KMS-11 (cell line): ENCODE results near the gene SPG11.
"Not testable (repeated sequence)": the region's sequence is repeated elsewhere in the genome, so short reads cannot be mapped to it uniquely, and the experiment has no call there.

Experiments
- H2AFZ ChIP-seq: fragments of 200-600 bp; sonication (generic); 2 replicates; pipeline ENCODE4 v1.6.1; 2016; ENCODE audit warnings: antibody characterized with exemption, mixed run types, low read depth
- H3K27ac ChIP-seq: fragments of 200-600 bp; sonication (generic); 2 replicates; pipeline ENCODE4 v1.6.1; 2016; ENCODE audit warnings: mild to moderate bottlenecking, mixed run types
- H3K27me3 ChIP-seq: fragments of 200-600 bp; sonication (generic); 2 replicates; pipeline ENCODE4 v1.6.1; 2017; ENCODE audit warnings: mild to moderate bottlenecking, low read depth, mixed run types, moderate library complexity; ENCODE audit not compliant: insufficient read depth
- H3K36me3 ChIP-seq: fragments of 200-600 bp; sonication (generic); 2 replicates; pipeline ENCODE4 v1.6.1; 2017; ENCODE audit warnings: mild to moderate bottlenecking, mixed run types; ENCODE audit not compliant: insufficient read depth
- H3K4me1 ChIP-seq: fragments of 200-600 bp; sonication (generic); 2 replicates; pipeline ENCODE4 v1.6.1; 2016; ENCODE audit warnings: mild to moderate bottlenecking, low read depth, mixed run types; ENCODE audit not compliant: poor library complexity, severe bottlenecking
- H3K4me2 ChIP-seq: fragments of 200-600 bp; sonication (generic); 2 replicates; pipeline ENCODE4 v1.7.0; 2016; ENCODE audit warnings: mild to moderate bottlenecking, mixed run types
- H3K4me3 ChIP-seq: fragments of 200-600 bp; sonication (generic); IDR thresholded peaks from 2 replicates; pipeline ENCODE4 v1.6.1; 2017; ENCODE audit warnings: low read depth, low read length, mixed read lengths; ENCODE audit not compliant: insufficient read depth
- H3K79me2 ChIP-seq: fragments of 200-600 bp; sonication (generic); 2 replicates; pipeline ENCODE4 v1.6.1; 2016; ENCODE audit warnings: low read depth, mixed run types; ENCODE audit not compliant: insufficient read depth
- H3K9ac ChIP-seq: fragments of 200-600 bp; sonication (generic); 2 replicates; pipeline ENCODE4 v1.6.1; 2016; ENCODE audit warnings: mild to moderate bottlenecking, mixed run types
- H4K20me1 ChIP-seq: fragments of 200-600 bp; sonication (generic); 2 replicates; pipeline ENCODE4 v1.6.1; 2016; ENCODE audit warnings: mild to moderate bottlenecking, mixed run types; ENCODE audit not compliant: insufficient read depth
- TF ChIP-seq, protein P1 (sequence below): fragments of 200-600 bp; sonication (generic); conservative IDR thresholded peaks from 2 replicates; pipeline ENCODE4 v1.6.1; 2017; ENCODE audit warnings: low read depth, mild to moderate bottlenecking, antibody characterized with exemption, low read length, moderate library complexity, mixed read lengths

SPG11 gene

DNA sequence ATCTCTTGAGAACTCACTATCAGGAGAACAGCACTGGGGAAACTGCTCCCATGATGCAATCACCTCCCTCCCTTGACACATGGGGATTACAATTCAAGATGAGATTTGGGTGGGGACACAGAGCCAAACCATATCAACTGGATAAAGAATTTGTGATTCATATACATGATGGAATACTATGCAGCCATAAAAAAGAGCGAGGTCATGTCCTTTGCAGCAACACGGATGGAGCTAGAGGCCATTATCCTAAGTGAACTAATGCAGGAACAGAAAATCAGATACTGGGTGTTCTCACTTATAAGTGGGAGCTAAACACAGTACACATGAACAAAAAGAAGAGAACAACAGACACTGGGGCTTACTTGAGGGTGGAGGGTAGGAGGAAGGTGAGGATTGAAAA, 17.0 kb downstream of the SPG11 start:
- no peaks in the 10 kb centered on the region for H3K36me3 ChIP-seq
- no peak overlapping the region for H3K27ac ChIP-seq
- no peaks in the 10 kb centered on the region for H3K79me2 ChIP-seq
- H3K9ac ChIP-seq = no peak overlapping the region
- no peaks in the 10 kb centered on the region for H3K4me1 ChIP-seq
- no peaks in the 10 kb centered on the region for H4K20me1 ChIP-seq
- TF ChIP-seq, protein P1, sequence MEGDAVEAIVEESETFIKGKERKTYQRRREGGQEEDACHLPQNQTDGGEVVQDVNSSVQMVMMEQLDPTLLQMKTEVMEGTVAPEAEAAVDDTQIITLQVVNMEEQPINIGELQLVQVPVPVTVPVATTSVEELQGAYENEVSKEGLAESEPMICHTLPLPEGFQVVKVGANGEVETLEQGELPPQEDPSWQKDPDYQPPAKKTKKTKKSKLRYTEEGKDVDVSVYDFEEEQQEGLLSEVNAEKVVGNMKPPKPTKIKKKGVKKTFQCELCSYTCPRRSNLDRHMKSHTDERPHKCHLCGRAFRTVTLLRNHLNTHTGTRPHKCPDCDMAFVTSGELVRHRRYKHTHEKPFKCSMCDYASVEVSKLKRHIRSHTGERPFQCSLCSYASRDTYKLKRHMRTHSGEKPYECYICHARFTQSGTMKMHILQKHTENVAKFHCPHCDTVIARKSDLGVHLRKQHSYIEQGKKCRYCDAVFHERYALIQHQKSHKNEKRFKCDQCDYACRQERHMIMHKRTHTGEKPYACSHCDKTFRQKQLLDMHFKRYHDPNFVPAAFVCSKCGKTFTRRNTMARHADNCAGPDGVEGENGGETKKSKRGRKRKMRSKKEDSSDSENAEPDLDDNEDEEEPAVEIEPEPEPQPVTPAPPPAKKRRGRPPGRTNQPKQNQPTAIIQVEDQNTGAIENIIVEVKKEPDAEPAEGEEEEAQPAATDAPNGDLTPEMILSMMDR = no peak
- no peak overlapping the region for H3K4me3 ChIP-seq
- no peaks in the 10 kb centered on the region for H3K27me3 ChIP-seq
- H3K4me2 ChIP-seq = no peak overlapping the region
- no peak overlapping the region for H2AFZ ChIP-seq

DNA sequence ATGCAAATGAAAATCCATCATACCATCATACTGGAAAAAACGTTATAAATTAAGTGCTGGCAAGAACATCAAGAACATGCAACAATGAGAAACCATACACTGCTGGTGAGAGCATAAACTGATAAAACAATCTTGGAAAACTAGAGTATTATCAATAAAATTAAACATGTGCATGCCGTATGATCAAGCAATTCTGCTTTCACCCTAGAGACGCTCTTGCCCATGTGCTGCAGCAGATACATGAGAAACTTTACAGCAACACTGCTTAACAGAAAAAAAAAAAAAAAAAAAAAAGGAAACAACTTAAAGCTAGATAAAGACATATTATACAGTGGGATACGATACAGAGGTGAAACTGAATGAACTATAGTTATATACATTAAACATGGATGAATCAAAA, 21.8 kb downstream of the SPG11 start:
- H3K4me1 ChIP-seq = no peaks in the 10 kb centered on the region
- no peak overlapping the region for H2AFZ ChIP-seq
- no peaks in the 10 kb centered on the region for H4K20me1 ChIP-seq
- H3K9ac ChIP-seq = no peak overlapping the region
- H3K27ac ChIP-seq = no peak overlapping the region
- no peaks in the 10 kb centered on the region for H3K36me3 ChIP-seq
- H3K79me2 ChIP-seq = no peaks in the 10 kb centered on the region
- no peak overlapping the region for H3K4me3 ChIP-seq
- no peak overlapping the region for H3K4me2 ChIP-seq
- no peaks in the 10 kb centered on the region for H3K27me3 ChIP-seq
- TF ChIP-seq, protein P1 = no peak

DNA sequence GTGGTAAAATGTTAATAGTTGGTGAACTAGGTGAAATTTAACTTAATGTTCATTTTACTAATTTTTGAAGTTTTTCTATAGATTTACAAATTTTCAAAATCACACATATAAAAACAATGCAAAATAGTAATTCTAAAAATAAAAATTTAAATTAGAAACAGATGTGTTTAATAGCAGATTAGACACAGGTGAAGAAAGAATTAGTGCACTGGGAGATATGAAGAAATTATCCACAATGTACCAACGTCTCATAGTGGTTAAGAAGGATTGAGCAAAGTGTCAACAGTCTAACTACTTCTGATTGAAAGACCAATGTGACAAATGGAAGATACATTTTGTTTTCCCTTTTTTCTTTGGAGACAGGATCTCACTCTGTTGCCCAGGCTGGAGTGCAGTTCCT, 26.5 kb downstream of the SPG11 start:
- no peaks in the 10 kb centered on the region for H3K27me3 ChIP-seq
- H3K9ac ChIP-seq = no peak overlapping the region
- H3K4me3 ChIP-seq = no peak overlapping the region
- H3K79me2 ChIP-seq = no peaks in the 10 kb centered on the region
- H3K36me3 ChIP-seq = no peaks in the 10 kb centered on the region
- TF ChIP-seq, protein P1 = no peak
- H4K20me1 ChIP-seq = no peaks in the 10 kb centered on the region
- H3K27ac ChIP-seq = no peak overlapping the region
- H3K4me1 ChIP-seq = peaks cover 6% of the 10 kb centered on the region
- no peak overlapping the region for H3K4me2 ChIP-seq
- H2AFZ ChIP-seq = no peak overlapping the region

DNA sequence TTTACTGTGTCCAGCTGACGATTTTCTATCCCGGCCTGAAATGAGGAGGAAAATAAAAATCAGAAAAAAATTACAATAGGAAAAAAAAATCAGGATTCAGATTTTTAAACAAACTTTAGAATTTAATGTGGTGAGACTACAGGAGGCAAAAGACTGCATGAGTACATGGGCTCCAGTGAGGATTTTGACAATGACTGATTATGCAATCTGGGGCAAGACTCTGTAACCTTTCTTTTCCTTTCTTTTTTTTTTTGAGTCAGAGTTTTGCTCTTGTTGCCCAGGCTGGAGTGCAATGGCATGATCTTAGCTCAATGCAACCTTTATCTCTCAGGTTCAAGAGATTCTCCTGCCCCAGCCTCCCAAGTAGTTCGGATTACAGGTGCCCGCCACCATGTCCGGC, 29.9 kb downstream of the SPG11 start:
- Histone ChIP-seq H3K79me2 (no peaks in the 10 kb centered on the region), H3K9ac (no peak overlapping the region), H3K36me3 (no peaks in the 10 kb centered on the region), H2AFZ (no peak overlapping the region), H3K4me3 (no peak overlapping the region), H3K27me3 (no peaks in the 10 kb centered on the region), H3K4me2 (no peak overlapping the region), H3K4me1 (peaks cover 6% of the 10 kb centered on the region), H3K27ac (no peak overlapping the region), H4K20me1 (no peaks in the 10 kb centered on the region)
- TF ChIP-seq, protein P1 = no peak

DNA sequence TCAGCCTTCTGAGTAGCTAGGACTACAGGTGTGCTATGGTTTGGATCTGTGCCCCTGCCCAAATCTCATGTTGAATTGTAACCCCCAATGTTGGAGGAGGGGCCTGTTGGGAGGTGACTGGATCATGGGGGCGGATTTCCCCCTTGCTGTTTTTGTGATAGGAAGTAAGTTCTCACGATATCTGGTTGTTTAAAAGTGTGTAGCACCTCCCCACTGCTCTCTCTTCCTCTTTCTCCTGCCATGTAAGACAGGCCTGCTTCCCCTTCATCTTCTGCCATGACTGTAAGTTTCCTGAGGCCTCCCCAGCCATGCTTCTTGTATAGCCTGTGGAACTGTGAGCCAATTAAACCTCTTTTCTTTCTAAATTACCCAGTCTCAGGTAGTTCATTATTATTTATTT, 38.2 kb downstream of the SPG11 start:
- H3K4me3 ChIP-seq = not testable (repeated sequence)

More for the DNA sequence above, 38.2 kb downstream of the SPG11 start:
- not testable (repeated sequence) for H3K27ac ChIP-seq, H3K79me2 ChIP-seq, H3K9ac ChIP-seq, H3K27me3 ChIP-seq, H4K20me1 ChIP-seq, H2AFZ ChIP-seq, H3K4me1 ChIP-seq, H3K36me3 ChIP-seq, H3K4me2 ChIP-seq
